NCI-H345 (cell line): ENCODE data around the gene INTS2.
A peak's percentile ranks its signal among the peaks of the same experiment; 100 is the strongest.
"Not testable (repeated sequence)": the region's sequence is repeated elsewhere in the genome, so short reads cannot be mapped to it uniquely, and the experiment has no call there.

ENCODE experiments used
- DNase-seq: peaks from one replicate; lab custom pipeline; 2025; lab: John Stamatoyannopoulos, UW

Gene INTS2

DNA sequence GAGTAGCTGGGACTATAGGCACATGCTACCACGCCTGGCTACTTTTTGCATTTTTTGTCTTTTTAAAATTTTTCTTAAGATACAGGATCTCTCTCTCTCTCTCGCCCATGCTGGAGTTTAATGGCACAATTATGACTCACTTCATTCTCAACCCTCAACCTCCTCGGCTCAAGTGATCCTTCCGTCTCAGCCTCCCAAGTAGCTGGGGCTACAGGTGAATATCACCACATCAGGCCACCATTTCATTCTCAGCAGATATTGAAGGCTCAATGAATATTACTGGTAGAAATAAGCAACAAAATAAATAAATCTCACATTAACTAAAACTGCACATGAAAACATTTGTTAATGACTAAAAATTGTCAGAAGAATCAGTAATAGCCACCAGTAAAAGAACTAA is 106.1 kb downstream of the INTS2 start:
- no peak for DNase-seq

GRCh38 chr17:61819265-61819664 is 108.5 kb downstream of the INTS2 start:
- not testable (repeated sequence) for DNase-seq

- no peak for DNase-seq
Observed at GRCh38 chr17:61818225-61818624, 109.6 kb downstream of the INTS2 start.

GRCh38 chr17:61817452-61817851 is 110.3 kb downstream of the INTS2 start:
- DNase-seq = no peak

- no peak for DNase-seq
Observed at GRCh38 chr17:61816538-61816937, 111.2 kb downstream of the INTS2 start.

DNA sequence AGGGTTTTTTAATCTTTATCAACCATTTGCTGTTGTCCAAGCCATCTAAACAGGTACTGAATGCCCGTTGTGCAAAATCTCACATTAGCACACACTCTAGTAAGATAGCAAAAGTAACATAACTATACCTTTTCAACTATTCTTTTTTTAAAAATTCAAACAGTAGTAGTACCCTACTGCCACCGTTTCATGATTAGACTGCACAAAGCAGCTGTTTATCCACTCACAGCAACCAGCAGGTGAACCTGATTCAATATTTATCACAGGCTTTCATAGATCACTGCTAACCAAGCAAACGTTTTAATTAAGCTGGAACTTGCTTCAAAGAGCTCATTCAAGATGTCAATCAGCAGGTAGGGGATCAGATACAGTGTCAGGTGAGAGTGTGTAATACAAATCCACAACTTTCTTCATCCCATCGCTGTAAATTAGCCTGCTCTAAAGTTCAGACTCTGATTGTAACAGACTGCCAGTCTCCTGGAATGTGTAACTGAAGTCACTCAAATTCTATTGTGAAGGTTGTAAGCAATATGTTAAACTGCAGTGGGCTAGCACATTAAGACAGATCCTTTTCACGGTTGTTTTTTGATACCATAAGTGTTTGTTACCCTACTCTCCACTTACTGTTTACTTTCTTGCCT is 111.8 kb downstream of the INTS2 start:
- peak; percentile 17 for DNase-seq
